Activated T-helper 1 cell treated with anti-CD3 and anti-CD28 coated beads, Interleukin-12 subunit alpha, Interleukin-12 subunit beta, Interleukin-2, Interleukin-4 antibody, amounts not matched to agents 30 ng/mL and 10 ng/mL and 1 ng/mL, durations not matched to agents 14 hours and 24 hours and 36 hours (primary cell): ENCODE measurements around the gene MRGPRG. TPM values are rescaled to one million over a fixed set of nuclear protein-coding genes. Genes with fewer than 3 reads are reported as not detected.

ENCODE experiments used
- DNase-seq: peaks from one replicate; pipeline ENCODE4 v3.0.0; 2021; ENCODE audit warnings: low spot score
- H3K27ac Mint-ChIP-seq: one replicate; pipeline ENCODE4 v1.8.0; 2021; ENCODE audit warnings: mild to moderate bottlenecking, mixed read lengths
- H3K27me3 Mint-ChIP-seq: one replicate; pipeline ENCODE4 v1.8.0; 2022; ENCODE audit warnings: mild to moderate bottlenecking, moderate library complexity, mixed read lengths; ENCODE audit not compliant: insufficient read depth
- H3K36me3 Mint-ChIP-seq: one replicate; pipeline ENCODE4 v1.8.0; 2021; ENCODE audit warnings: low read depth, mixed read lengths
- H3K4me1 Mint-ChIP-seq: one replicate; pipeline ENCODE4 v1.8.0; 2021; ENCODE audit warnings: low read depth, mixed read lengths
- H3K4me3 Mint-ChIP-seq: one replicate; pipeline ENCODE4 v1.8.0; 2021; ENCODE audit warnings: mild to moderate bottlenecking, moderate library complexity, mixed read lengths
- H3K9me3 Mint-ChIP-seq: one replicate; pipeline ENCODE4 v1.8.0; 2021; ENCODE audit warnings: mixed read lengths
- intact Hi-C: fragments of 100-400 bp; cut with micrococcal nuclease; formaldehyde crosslinking; loops from one replicate; pipeline ENCODE4 v1.15.1; 2024
- total RNA-seq: library from RNA; stranded (reverse); gene quantifications from 2 replicates; pipeline ENCODE4 v1.2.3, GENCODE V29; 2022

MRGPRG gene
- total RNA-seq, 1 donor from 2014 or later, result not detected

DNA sequence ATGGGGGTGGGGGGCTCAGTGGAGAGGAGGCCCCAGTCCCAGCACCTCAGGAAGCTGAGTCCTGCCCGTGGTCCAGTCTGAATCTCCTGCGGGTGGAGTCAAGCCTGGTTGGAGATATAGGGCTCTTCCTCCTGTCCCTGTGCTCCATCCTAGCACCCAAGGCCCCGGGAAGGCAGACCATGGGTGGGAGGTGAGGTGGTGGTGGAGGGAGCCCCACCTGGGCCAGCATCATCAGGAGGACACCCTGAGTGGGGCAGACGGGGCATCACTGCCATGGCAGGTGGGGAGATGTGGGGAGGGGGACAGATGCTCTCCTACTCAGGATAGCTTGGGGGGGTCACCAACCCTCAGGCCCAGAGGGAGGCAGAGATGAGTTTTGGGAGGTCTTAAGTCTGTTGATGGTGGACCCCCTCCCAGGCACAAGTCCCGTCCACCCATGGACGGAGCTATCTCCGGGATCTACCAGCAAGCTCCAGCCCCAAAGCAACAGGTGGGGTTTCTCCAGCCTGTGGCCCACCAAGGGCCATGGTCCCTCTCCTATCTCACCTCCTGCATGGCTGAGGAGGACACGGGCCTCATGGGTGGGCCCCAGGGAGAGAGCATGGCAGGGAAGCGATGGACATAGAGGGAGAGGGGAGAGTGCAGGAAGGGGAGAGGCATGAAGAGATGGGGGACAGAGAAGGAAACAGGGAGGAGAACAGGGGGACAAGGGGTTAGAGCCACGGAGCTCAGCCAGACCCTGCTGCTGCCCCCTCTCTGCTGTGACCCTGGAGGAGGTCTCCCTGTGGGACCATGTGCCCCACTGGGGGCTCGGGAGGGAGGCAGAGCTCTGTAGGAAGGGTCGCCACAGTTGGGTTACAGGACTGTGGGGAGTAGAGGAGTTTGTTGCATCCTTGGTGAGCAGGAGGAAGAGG lies 12.3 kb upstream of the MRGPRG start:
- Mint-ChIP-seq H3K27me3 (peaks cover 3% of the 10 kb centered on the region), H3K27ac (no peak overlapping the region), H3K4me1 (no peaks in the 10 kb centered on the region), H3K4me3 (no peak overlapping the region), H3K36me3 (no peaks in the 10 kb centered on the region), H3K9me3 (no peaks in the 10 kb centered on the region)
- no peak for DNase-seq
- intact Hi-C loops, result no loop called here

DNA sequence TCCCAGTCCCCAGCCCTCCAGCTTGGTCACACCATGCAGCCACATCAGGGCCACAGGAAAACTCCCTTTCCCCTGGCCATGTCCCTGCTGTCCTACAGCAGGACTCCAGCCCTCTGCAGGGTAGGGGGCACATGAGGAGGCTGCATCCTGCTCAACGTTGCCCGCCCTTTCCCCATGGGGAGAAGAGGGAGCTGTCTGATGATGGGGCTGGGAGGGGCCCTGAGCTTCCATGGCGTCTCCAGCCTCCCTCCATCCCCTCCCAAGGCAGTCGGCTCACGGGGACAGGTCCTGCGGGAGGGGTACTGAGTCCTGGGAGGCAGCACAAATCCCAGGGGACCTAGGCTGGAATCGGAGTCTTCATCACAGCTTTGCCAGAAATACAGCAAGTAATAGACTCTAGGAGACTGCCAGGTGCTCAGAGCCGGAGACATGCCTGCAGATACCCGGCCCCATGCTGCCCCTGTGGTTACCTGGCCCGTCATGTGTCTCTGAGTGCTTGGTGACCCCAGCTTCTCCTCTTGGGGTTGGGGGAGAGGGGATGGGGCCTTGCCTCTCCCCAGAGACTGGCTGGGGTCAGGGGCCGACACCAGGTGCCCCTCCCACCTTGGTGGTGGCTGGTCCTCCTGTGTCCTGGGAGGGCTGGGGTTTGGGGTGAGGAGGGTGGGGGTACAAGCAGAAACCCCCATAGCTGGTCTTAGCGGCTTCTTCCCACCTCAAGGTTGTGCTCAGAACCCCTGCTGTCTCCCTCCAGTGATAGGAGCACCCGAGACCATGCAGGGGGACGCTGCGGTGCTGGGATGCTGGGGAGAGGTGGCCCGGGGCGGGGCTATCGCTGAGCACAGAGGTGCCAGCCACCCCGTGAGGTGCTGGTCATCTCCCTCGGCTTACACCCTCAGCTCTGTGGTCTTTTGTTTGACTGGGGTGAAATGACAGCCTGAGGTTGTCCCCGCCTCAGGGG lies 11.3 kb upstream of the MRGPRG start:
- no peaks in the 10 kb centered on the region for H3K4me1 Mint-ChIP-seq
- H3K27ac Mint-ChIP-seq, result no peak overlapping the region
- H3K9me3 Mint-ChIP-seq, result no peaks in the 10 kb centered on the region
- intact Hi-C loops, result no loop called here
- no peaks in the 10 kb centered on the region for H3K27me3 Mint-ChIP-seq
- no peak overlapping the region for H3K4me3 Mint-ChIP-seq
- H3K36me3 Mint-ChIP-seq, result no peaks in the 10 kb centered on the region
- DNase-seq, result no peak

DNA sequence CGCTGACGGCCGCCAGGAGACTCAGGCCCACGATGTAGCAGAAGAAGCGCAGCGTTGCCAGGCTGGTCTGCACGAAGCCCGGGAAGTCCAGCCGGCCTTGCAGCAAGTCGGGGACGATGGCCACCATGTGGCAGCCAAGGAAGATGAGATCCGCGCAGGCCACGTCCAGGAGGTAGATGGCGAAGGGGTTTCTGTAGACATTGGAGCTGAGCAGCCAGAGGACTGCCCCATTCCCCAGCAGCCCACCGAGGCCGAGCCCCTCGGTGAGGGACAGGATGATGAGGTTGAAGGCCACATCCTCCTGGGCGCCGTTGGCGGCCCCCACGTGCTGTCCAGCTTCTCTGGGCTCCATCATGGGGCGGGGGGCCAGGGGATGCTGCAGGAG lies 9.8 kb upstream of the MRGPRG start:
- Mint-ChIP-seq H3K27me3 (no peaks in the 10 kb centered on the region), H3K36me3 (no peaks in the 10 kb centered on the region), H3K4me3 (no peak overlapping the region), H3K4me1 (no peaks in the 10 kb centered on the region), H3K9me3 (no peaks in the 10 kb centered on the region), H3K27ac (no peak overlapping the region)
- intact Hi-C loops, result no loop called here
- no peak for DNase-seq

DNA sequence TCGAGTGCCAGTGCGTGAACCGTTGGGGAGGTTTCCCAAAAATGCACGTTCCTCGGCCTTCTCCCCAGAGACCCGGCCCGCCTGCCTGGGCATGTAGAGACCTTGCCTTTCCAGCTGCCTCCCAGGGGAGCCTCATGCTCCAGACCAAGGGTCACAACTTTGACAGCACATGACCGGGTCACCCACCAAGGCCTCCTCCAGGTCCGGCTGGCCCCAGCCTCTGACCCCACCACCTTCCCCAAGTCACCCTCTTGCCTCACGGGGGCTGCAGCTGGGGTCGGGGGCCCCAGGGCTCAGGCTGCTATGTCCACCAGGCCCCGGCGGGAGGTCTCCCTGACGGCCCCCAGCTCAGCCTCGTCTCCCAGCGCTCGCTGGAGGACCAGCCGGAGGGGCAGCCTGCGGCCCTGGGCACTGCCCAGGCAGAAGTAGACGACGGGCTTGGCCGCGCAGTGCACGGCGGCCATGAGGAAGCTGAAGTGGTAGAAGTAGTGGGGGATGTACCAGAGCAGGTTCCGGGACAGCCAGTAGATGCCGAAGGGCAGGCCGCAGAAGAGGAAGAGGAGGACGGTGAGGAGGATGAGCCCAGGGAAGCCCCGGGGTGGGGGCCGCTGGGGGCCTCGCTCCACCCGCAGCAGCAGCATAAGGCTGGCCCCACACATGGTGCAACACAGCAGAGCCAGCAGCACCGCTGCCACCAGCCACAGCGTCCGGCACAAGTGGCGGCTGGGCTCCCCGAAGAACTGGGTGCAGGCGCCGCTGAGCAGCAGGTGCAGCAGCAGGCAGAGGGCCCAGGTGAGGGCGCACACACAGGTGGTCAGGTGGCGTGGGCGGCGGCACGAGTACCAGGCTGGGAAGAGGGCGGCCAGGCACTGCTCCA lies 9.2 kb upstream of the MRGPRG start:
- intact Hi-C loops, result no loop called here
- H3K27me3 Mint-ChIP-seq, result no peaks in the 10 kb centered on the region
- DNase-seq, result no peak
- H3K9me3 Mint-ChIP-seq, result no peaks in the 10 kb centered on the region
- no peak overlapping the region for H3K4me3 Mint-ChIP-seq
- no peaks in the 10 kb centered on the region for H3K4me1 Mint-ChIP-seq
- no peak overlapping the region for H3K27ac Mint-ChIP-seq
- no peaks in the 10 kb centered on the region for H3K36me3 Mint-ChIP-seq

DNA sequence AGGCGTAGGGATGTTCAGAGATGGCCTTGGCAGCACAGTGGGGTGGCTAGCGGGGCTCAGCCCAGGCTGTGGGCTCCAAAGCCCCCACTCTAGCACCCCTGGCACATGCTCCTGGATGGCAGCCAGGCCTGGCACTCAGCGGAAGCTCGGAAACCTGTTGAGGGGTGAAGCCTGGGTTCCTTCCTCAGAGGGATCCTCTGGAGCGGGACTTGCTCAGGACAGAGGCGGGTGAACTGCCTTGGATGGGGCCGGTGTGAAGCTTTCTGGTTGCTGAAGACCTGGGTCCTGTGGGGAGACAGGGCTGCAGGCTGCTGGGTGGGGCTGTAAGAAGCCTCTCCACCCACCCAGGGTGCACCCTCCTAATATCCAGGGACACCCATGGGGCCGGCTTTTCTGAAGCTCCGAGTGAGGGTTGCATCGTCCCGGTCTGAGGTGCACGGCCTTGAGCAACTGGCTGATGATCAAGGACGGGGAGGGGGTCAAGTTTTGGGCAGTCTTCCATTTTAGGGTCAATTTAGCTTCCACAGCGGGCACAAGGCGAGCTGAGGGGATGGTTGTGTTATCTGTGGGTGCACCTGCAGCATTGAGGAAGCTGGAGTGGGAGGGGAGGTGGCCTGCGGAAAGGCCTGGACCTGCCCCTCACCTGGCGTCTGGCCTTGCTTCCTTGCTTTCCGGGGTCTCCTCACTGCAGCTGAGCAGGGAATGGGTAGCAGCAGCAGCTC lies 8.4 kb upstream of the MRGPRG start:
- no peaks in the 10 kb centered on the region for H3K9me3 Mint-ChIP-seq

DNA sequence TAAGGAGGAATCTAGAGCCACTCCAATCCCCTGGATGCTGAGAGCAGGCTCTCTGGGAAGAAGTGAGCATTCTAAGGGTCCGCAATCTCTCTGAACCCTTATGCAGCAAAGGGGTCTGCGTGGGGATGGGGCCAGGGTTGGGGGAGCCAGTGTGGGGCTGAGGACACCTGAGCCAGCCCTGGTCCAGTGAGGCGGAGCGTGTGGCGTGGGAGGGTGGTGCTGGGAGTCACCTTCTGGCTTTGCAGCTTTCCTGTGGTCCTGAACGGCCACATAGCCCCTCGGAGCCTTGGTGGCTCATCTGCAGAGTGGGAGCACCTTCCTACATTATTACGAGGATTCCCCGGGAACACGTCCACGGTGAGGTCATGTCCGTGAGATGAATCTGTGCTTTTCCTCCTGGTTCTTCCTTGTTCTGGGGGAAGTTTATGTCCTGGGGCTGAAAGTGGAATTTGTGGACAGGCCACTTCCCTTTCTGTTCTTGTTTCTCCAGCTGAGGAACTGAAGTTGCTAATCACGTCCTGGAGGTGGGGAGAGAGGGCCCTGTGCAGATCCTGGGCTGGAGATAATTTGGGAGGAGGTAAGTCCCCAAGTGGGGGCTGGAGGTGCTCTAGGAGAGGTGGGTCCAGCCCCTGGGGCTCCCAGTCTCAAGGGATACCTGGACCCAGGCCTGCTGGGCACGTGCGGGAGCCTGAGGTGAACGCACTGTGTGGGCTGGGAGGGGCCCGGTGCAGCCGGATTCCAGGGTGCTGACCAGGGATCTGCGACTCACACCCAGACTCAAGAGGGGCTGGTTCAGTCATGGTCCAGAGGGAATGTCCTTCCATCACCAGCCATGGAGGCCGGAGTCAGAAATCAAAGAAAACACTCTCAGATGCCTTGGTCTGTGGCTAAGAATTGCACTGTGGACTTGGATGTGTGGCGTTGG lies 7.5 kb upstream of the MRGPRG start:
- no peak for DNase-seq
- H3K4me3 Mint-ChIP-seq, result no peak overlapping the region
- no peaks in the 10 kb centered on the region for H3K36me3 Mint-ChIP-seq
- H3K27me3 Mint-ChIP-seq, result no peaks in the 10 kb centered on the region
- no peaks in the 10 kb centered on the region for H3K9me3 Mint-ChIP-seq
- no peak overlapping the region for H3K27ac Mint-ChIP-seq
- intact Hi-C loops, result no loop called here
- no peaks in the 10 kb centered on the region for H3K4me1 Mint-ChIP-seq

More for the DNA sequence above, 8.4 kb upstream of the MRGPRG start:
- Mint-ChIP-seq H3K27ac (no peak overlapping the region), H3K4me1 (no peaks in the 10 kb centered on the region), H3K4me3 (no peak overlapping the region), H3K27me3 (no peaks in the 10 kb centered on the region), H3K36me3 (no peaks in the 10 kb centered on the region)
- intact Hi-C loops, result no loop called here
- DNase-seq, result no peak

DNA sequence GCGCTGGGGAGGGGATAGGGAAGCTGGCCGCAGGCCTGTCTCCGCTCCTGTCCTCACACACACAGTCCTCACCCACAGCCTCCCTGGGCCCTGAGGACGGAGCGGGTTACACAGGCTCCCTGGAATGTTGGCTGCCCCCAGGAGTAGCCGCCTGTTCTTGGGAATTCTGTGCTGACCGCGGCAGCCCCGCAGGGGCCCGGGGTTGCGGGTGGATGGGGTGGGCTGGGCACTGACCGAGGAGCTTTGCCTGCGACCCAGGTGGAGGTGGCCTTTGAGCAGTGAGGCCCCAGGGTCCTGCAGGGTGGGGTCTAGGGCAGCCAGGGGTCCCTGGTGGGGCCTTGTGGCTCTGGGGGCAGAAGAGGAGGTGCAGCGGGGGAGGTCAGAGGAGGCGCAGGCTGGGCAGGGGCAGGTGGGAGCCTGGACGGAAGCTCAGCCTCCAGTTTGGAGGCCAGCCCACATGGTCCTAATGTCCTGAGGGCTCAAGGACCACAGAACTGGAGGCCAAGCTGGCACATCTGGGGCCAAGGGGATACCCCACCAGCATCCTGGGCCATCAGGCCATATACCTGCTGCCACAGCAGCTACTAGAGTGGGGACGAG lies 6.6 kb upstream of the MRGPRG start:
- H3K4me1 Mint-ChIP-seq, result no peaks in the 10 kb centered on the region
- H3K4me3 Mint-ChIP-seq, result no peak overlapping the region
- no peak overlapping the region for H3K27ac Mint-ChIP-seq
- intact Hi-C loops, result no loop called here
- H3K9me3 Mint-ChIP-seq, result no peaks in the 10 kb centered on the region
- H3K27me3 Mint-ChIP-seq, result no peaks in the 10 kb centered on the region
- DNase-seq, result no peak
- no peaks in the 10 kb centered on the region for H3K36me3 Mint-ChIP-seq

DNA sequence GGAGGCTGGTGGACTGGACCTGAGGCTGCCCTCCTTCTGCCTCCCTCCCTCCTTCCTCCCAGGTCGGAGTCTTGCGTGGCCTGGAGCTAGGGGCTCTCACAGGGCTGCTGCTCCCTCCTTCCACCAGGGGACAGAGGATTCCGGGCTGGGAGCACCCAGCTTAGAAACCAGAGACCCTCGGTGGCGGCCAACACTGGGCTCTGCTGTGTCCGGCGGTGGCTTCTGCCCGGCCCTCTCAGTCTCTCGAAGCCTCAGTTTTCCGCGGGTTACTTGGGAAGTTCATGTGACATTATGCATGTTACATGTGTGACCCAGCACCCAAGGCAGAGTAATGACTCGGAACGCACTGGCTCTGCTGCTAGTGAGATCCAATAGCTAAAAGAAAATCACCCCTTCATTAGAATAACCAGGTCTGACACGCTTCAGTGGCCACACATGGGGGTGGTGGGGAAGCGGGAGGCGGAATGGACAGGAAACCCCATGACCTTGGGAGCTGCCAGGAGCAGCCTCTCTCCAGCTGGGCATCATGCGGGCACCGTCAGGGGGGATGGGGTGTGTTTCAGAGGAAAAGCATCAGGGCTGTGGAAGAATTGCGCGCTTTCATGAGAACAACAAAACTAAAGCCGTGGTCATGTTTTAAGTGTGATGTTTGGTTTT lies 5.9 kb upstream of the MRGPRG start:
- intact Hi-C loops, result no loop called here
- no peaks in the 10 kb centered on the region for H3K9me3 Mint-ChIP-seq
- no peaks in the 10 kb centered on the region for H3K4me1 Mint-ChIP-seq
- H3K27me3 Mint-ChIP-seq, result no peaks in the 10 kb centered on the region
- no peaks in the 10 kb centered on the region for H3K36me3 Mint-ChIP-seq
- H3K27ac Mint-ChIP-seq, result no peak overlapping the region
- H3K4me3 Mint-ChIP-seq, result no peak overlapping the region
- DNase-seq, result no peak

DNA sequence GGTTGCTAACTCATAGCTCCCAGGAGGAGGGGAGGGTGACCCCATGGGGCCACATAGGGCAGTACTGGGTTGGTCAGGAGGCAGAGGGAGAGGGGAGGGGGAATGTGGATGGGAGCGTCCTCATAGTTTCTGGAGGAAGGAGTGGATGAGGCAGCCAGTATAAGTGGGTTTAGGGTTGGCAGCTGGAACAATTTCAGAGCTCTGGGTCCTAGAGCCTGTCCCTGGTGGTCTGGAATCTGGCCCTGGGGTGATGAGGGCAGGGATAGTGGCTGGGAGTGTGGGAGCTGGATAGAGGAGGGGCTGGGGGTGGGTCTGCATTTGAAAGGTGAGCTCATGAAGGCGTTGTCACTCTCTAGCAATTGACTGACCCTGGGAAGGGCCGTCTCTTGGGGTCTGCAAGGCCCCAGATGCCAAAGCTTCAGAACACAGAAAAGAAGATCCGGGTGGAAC lies 5.3 kb upstream of the MRGPRG start:
- Mint-ChIP-seq H3K27ac (no peak overlapping the region), H3K4me1 (no peaks in the 10 kb centered on the region), H3K4me3 (no peak overlapping the region), H3K9me3 (no peaks in the 10 kb centered on the region), H3K27me3 (no peaks in the 10 kb centered on the region), H3K36me3 (no peaks in the 10 kb centered on the region)
- intact Hi-C loops, result no loop called here
- no peak for DNase-seq

DNA sequence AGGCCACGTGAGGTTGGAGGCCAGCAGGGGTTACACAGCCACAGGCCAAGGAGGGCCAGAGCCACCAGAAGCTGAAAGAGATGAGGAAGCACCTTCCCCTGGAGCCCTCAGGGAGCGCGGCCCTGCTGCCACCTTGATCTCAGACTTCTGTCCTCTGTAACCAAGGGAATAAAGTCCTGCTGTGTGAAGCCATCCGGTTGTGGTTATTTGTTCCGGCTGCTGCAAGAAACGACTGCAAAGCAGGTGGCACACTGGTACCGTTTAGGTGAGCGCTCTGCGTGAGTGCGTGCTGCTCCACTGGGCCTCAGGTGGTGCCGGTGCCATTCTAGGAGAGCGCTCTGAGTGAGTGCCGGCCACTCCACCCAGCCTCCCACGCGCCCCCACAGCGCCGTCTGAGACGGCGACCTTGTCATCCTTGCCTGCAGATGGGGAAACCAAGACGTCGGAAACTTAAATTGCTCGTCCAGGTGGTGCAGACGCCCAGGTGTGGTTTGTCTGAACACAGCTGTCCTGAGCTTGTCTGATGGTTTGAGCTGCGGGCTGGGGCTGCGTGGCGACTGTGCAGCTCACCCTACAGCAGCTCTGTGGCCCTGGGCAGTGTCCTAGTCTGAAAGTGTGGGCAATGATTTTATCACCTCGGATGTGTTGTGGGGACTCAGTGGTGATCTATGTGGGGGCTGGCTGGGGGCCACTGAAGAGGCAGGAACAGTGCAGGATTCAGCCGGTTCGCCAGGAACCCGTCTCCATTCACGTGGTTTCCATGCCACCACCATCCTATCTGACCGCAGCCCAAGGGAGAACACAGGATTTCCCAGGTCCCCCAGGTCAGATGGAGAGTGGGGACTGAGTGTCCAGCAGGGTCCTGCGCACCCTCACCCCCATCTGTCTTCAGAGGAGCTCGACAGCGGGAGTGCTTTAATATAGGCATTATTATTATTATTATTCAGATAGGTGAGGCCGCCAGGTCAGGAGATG lies 4.6 kb upstream of the MRGPRG start:
- intact Hi-C loops, result no loop called here
- no peak overlapping the region for H3K4me3 Mint-ChIP-seq
- no peaks in the 10 kb centered on the region for H3K9me3 Mint-ChIP-seq
- no peak overlapping the region for H3K27ac Mint-ChIP-seq
- H3K36me3 Mint-ChIP-seq, result no peaks in the 10 kb centered on the region
- no peaks in the 10 kb centered on the region for H3K4me1 Mint-ChIP-seq
- no peak for DNase-seq
- no peaks in the 10 kb centered on the region for H3K27me3 Mint-ChIP-seq
